Esophagus muscularis mucosa (tissue), 3 donors: ENCODE results near the gene SAMD10.

Experiments used
- POLR2AphosphoS5 ChIP-seq, 2 donors: sonication (generic); formaldehyde crosslinking; IDR thresholded peaks; one replicate each; pipeline ENCODE4 v1.6.1; 2017; ENCODE audit warnings: antibody characterized with exemption in 2 of 2
- TF ChIP-seq, protein P1 (sequence below), 3 experiments: fragments of 200-600 bp in 2 of 3; fragments of 450-650 bp in 1 of 3; sonication (generic) in 2 of 3; IDR thresholded peaks; one replicate each; pipeline ENCODE4 v1.5.1; 2017 to 2019; ENCODE audit warnings: antibody characterized with exemption in 3 of 3, mild to moderate bottlenecking in 2 of 3, moderate library complexity in 1 of 3

- TF ChIP-seq, protein P1, sequence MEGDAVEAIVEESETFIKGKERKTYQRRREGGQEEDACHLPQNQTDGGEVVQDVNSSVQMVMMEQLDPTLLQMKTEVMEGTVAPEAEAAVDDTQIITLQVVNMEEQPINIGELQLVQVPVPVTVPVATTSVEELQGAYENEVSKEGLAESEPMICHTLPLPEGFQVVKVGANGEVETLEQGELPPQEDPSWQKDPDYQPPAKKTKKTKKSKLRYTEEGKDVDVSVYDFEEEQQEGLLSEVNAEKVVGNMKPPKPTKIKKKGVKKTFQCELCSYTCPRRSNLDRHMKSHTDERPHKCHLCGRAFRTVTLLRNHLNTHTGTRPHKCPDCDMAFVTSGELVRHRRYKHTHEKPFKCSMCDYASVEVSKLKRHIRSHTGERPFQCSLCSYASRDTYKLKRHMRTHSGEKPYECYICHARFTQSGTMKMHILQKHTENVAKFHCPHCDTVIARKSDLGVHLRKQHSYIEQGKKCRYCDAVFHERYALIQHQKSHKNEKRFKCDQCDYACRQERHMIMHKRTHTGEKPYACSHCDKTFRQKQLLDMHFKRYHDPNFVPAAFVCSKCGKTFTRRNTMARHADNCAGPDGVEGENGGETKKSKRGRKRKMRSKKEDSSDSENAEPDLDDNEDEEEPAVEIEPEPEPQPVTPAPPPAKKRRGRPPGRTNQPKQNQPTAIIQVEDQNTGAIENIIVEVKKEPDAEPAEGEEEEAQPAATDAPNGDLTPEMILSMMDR (IDR thresholded peaks at IDR 0.05): no peak
- no peak for TF ChIP-seq POLR2AphosphoS5 (IDR thresholded peaks at IDR 0.05)
Measured at GRCh38 chr20:63932606-63933160, 46.8 kb downstream of the SAMD10 start.
